Measurements from ENCODE around the gene NKTR. TPM values are rescaled to one million over a fixed set of nuclear protein-coding genes. Genes with fewer than 3 reads are reported as not detected.

The NKTR gene
- total and polyA plus RNA-seq, 3 donors from 2014 or later = 42.2 to 203 (median 175) TPM

DNA sequence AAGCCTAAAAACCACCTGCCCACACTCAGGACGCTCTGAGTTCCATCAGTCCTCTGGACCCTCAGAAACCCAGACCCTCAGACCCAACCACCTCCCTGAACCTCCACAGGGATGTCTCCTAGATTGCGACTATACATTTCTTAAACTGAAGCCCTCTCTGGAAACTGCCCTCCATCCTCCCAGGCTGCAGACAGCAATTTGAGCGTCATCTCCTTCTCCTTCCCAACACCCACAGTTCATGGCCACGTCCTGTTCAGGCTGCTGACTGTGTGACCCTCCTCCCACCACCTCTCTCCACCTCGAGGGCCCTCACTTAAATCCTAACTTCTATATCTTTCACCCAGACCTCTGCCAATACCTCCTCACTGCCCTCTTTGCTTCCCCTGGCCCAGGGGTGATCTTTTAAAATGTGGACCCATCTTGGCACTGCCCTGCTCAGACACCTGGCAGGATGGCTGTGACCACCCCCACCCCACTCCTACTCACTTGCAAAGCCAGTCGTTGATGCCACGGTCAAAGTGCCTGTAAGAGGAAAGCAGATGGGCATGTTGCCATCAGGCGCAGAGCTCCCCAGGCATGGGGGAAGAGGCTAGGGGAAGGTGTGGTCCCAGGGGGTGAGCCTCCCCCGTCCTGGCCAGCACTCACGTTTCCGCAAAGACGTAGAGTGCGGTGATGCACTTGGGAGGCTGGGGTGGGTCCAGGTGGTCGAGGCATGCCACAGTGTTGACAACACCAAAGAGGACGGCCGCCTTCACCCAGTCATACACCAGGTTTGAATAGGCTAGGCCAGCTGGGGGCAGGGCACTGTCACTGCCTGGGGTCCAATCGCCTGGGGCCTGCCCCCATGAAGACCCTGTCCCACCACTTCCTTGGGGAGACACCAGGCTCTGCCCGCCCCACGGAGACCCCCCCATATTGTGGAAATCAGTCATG, 96.1 kb downstream of the NKTR start:
- no peaks in the 10 kb centered on the region for H3K4me1 ChIP-seq
- intact Hi-C loops (cut with DNase I; ENCODE audit: low total_unique reads) = no loop called here
- no peak for TF ChIP-seq POLR2A (IDR thresholded peaks at IDR 0.05)
- TF ChIP-seq, protein P1, sequence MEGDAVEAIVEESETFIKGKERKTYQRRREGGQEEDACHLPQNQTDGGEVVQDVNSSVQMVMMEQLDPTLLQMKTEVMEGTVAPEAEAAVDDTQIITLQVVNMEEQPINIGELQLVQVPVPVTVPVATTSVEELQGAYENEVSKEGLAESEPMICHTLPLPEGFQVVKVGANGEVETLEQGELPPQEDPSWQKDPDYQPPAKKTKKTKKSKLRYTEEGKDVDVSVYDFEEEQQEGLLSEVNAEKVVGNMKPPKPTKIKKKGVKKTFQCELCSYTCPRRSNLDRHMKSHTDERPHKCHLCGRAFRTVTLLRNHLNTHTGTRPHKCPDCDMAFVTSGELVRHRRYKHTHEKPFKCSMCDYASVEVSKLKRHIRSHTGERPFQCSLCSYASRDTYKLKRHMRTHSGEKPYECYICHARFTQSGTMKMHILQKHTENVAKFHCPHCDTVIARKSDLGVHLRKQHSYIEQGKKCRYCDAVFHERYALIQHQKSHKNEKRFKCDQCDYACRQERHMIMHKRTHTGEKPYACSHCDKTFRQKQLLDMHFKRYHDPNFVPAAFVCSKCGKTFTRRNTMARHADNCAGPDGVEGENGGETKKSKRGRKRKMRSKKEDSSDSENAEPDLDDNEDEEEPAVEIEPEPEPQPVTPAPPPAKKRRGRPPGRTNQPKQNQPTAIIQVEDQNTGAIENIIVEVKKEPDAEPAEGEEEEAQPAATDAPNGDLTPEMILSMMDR (IDR thresholded peaks at IDR 0.05) = no peak
- no peaks in the 10 kb centered on the region for H3K9me3 ChIP-seq
- H3K36me3 ChIP-seq (ENCODE audit: low read depth, missing control alignments) = no peaks in the 10 kb centered on the region
- H3K4me3 ChIP-seq = no peak overlapping the region
- WGBS, 2 donors = 76 to 80% methylated on average over 12 to 19 of the region's 19 CpGs
- peak; percentile 10 for DNase-seq
- no peak overlapping the region for H3K27ac ChIP-seq
- no peaks in the 10 kb centered on the region for H3K27me3 ChIP-seq

DNA sequence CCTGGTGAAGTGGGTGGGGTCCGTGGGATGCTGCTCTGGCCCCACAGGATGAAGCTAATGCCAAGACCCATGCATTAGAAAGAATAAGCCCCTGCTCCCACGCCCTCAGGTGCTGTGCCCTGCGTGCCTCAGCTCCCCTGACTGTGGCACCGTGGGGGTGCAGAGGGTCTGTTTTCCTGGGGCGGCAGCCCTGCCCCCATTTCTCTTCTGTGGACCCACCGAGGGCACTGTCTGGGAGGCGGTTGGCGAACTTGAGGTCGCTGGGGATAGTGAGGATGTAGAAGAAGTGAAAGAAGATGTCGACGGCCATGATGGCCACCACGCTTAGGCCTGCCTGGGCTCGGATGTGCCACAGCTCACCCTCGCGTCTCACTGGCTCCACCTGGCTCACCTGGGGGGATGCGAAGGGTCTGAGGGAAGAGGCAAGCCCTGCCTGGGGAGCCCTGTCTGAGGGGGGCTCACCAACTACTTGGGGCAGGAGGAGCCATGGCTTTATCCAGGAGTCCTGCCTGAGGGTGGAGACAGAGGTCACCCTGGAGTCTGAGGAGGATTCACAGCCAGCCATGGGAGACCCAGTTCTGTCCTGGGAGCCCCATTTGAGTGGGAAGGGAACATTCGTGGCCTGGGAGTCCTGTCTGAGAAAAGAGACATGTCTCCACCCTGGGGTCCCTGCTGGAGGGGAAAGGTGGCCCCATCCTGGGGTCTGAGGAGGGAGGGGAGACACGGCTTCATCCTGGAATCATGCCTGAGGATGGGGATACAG, 97.0 kb downstream of the NKTR start:
- no peaks in the 10 kb centered on the region for H3K9me3 ChIP-seq
- H3K27me3 ChIP-seq = no peaks in the 10 kb centered on the region
- no peak overlapping the region for H3K4me3 ChIP-seq
- no peak overlapping the region for H3K27ac ChIP-seq
- H3K4me1 ChIP-seq = peaks cover 7% of the 10 kb centered on the region
- no peaks in the 10 kb centered on the region for H3K36me3 ChIP-seq (ENCODE audit: low read depth, missing control alignments)
- no peak for DNase-seq
- TF ChIP-seq, protein P1 (IDR thresholded peaks at IDR 0.05) = no peak
- no peak for TF ChIP-seq POLR2A (IDR thresholded peaks at IDR 0.05)
- 86 to 91% methylated on average over 15 to 18 of the region's 18 CpGs for WGBS, 2 donors
- intact Hi-C loops (cut with DNase I; ENCODE audit: low total_unique reads) = no loop called here

Other genes with a start within 250 kb of the NKTR start
- gene LYZL4, start 190.1 kb upstream of the NKTR start, total RNA-seq = 10 to 100 TPM; 15.2 to 28.7 TPM
- gene LYZL4, start 190.1 kb upstream of the NKTR start, polyA plus RNA-seq (ENCODE audit: insufficient read depth, low read depth, low replicate concordance) = 77.2 TPM
- gene VIPR1, start 98.0 kb upstream of the NKTR start, total RNA-seq = 10 to 100 TPM in 1 of 2 donors, 1 to 10 TPM in 1; 4.6 to 10.2 TPM
- 3.4 TPM for gene VIPR1, start 98.0 kb upstream of the NKTR start, polyA plus RNA-seq (ENCODE audit: insufficient read depth, low read depth, low replicate concordance)
- 10 to 100 TPM; 61.0 to 66.0 TPM for gene SEC22C, start 18.7 kb upstream of the NKTR start, total RNA-seq
- 86.3 TPM for gene SEC22C, start 18.7 kb upstream of the NKTR start, polyA plus RNA-seq (ENCODE audit: insufficient read depth, low read depth, low replicate concordance)
- 10 to 100 TPM; 12.9 to 18.4 TPM for gene SS18L2, start 9.8 kb upstream of the NKTR start, total RNA-seq
- gene SS18L2, start 9.8 kb upstream of the NKTR start, polyA plus RNA-seq (ENCODE audit: insufficient read depth, low read depth, low replicate concordance) = 15.6 TPM
- gene ZBTB47, start 53.0 kb downstream of the NKTR start, total RNA-seq = 10 to 100 TPM; 16.7 to 22.8 TPM
- 18.1 TPM for gene ZBTB47, start 53.0 kb downstream of the NKTR start, polyA plus RNA-seq (ENCODE audit: insufficient read depth, low read depth, low replicate concordance)
- gene KLHL40, start 84.9 kb downstream of the NKTR start, total RNA-seq = 1 to 10 TPM in 1 of 2 donors, under 1 TPM in 1; 0.62 to 3.1 TPM
- gene KLHL40, start 84.9 kb downstream of the NKTR start, polyA plus RNA-seq (ENCODE audit: insufficient read depth, low read depth, low replicate concordance) = 3.2 TPM
- 1 to 10 TPM; 6.4 to 7.2 TPM for gene HHATL, start 102.1 kb downstream of the NKTR start, total RNA-seq
- gene HHATL, start 102.1 kb downstream of the NKTR start, polyA plus RNA-seq (ENCODE audit: insufficient read depth, low read depth, low replicate concordance) = 6.1 TPM
- 10 to 100 TPM in 1 of 2 donors, 1 to 10 TPM in 1; 6.5 to 12.5 TPM for gene CCDC13, start 172.6 kb downstream of the NKTR start, total RNA-seq
- gene CCDC13, start 172.6 kb downstream of the NKTR start, polyA plus RNA-seq (ENCODE audit: insufficient read depth, low read depth, low replicate concordance) = 23.0 TPM
- gene HIGD1A, start 203.8 kb downstream of the NKTR start, total RNA-seq = 100 to 1,000 TPM in 1 of 2 donors, 10 to 100 TPM in 1; 95.6 to 110 TPM
- 133 TPM for gene HIGD1A, start 203.8 kb downstream of the NKTR start, polyA plus RNA-seq (ENCODE audit: insufficient read depth, low read depth, low replicate concordance)
- gene ACKR2, start 208.8 kb downstream of the NKTR start, total RNA-seq = 1 to 10 TPM; 3.4 to 7.8 TPM
- gene ACKR2, start 208.8 kb downstream of the NKTR start, polyA plus RNA-seq (ENCODE audit: insufficient read depth, low read depth, low replicate concordance) = 2.7 TPM

All from testis (tissue), 3 donors.